ENCODE data around the gene METTL9.

- TF ChIP-seq, protein P1, sequence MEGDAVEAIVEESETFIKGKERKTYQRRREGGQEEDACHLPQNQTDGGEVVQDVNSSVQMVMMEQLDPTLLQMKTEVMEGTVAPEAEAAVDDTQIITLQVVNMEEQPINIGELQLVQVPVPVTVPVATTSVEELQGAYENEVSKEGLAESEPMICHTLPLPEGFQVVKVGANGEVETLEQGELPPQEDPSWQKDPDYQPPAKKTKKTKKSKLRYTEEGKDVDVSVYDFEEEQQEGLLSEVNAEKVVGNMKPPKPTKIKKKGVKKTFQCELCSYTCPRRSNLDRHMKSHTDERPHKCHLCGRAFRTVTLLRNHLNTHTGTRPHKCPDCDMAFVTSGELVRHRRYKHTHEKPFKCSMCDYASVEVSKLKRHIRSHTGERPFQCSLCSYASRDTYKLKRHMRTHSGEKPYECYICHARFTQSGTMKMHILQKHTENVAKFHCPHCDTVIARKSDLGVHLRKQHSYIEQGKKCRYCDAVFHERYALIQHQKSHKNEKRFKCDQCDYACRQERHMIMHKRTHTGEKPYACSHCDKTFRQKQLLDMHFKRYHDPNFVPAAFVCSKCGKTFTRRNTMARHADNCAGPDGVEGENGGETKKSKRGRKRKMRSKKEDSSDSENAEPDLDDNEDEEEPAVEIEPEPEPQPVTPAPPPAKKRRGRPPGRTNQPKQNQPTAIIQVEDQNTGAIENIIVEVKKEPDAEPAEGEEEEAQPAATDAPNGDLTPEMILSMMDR (IDR thresholded peaks at IDR 0.05; ENCODE audit: poor library complexity) = no peak
- no peak for TF ChIP-seq EZH2 (IDR thresholded peaks at IDR 0.05; ENCODE audit: borderline replicate concordance)
These were observed 1.8 kb upstream of the METTL9 start for GRCh38 chr16:21597561-21598030.

Measured in hepatocyte (in vitro differentiated cells).